SK-N-SH (cell line): Measurements from ENCODE around the gene PLA2G2D. TPM values are rescaled to one million over a fixed set of nuclear protein-coding genes. Genes with fewer than 3 reads are reported as not detected.

Source experiments
- CTCF ChIA-PET: fragments of 300-600, 350-600 bp; formaldehyde crosslinking; extraction: SDS; loops from one replicate; lab custom pipeline; 2021; lab: Yijun Ruan, JAX
- POLR2A ChIA-PET: fragments of 350-600 bp; sonication (Branson Sonifier 250); formaldehyde crosslinking; extraction: SDS; loops from one replicate; lab custom pipeline; 2020; ENCODE audit warnings: antibody characterized with exemption, inconsistent platforms; lab: Yijun Ruan, JAX
- DNase-seq: peaks from one replicate; pipeline ENCODE4 v3.0.0; 2012
- H2AFZ ChIP-seq: fragments of 200-600 bp; sonication (generic); 2 replicates; pipeline ENCODE4 v1.8.1; 2016; ENCODE audit warnings: antibody characterized with exemption, mild to moderate bottlenecking, low read depth
- H3F3A ChIP-seq: fragments of 200-600 bp; sonication (generic); replicated peaks from 2 replicates; pipeline ENCODE3; 2016; ENCODE audit warnings: antibody characterized with exemption, mild to moderate bottlenecking; ENCODE audit not compliant: insufficient read depth
- H3K27ac ChIP-seq, 2 experiments: fragments of 200-500 bp in 1 of 2; fragments of 200-600 bp in 1 of 2; sonication (Bioruptor generic) in 1 of 2; sonication (generic), shearing (Covaris generic) in 1 of 2; 2 replicates each; pipeline versions ENCODE4 v1.5.1 to v1.6.1; 2014 to 2016; ENCODE audit warnings: low read depth in 2 of 2, inconsistent platforms in 1 of 2, low read length in 1 of 2, mild to moderate bottlenecking in 1 of 2, mixed read lengths in 1 of 2
- H3K27me3 ChIP-seq: fragments of 200-600 bp; sonication (generic), shearing (Covaris generic); 2 replicates; pipeline ENCODE4 v1.6.1; 2016; ENCODE audit warnings: mixed run types; ENCODE audit not compliant: insufficient read depth
- H3K36me3 ChIP-seq, 2 experiments: fragments of 200-500 bp in 1 of 2; fragments of 200-600 bp in 1 of 2; sonication (Bioruptor generic) in 1 of 2; sonication (generic) in 1 of 2; replicated peaks in 1 of 2; 2 replicates each; pipeline versions ENCODE3 to v1.5.1; 2014 to 2016; ENCODE audit warnings: low read length in 1 of 2, mild to moderate bottlenecking in 1 of 2; ENCODE audit not compliant: insufficient read depth in 2 of 2, control insufficient read depth in 1 of 2
- H3K4me1 ChIP-seq, 2 experiments: fragments of 200-500 bp in 1 of 2; fragments of 200-600 bp in 1 of 2; sonication (Bioruptor generic) in 1 of 2; sonication (generic), shearing (Covaris generic) in 1 of 2; 2 replicates each; pipeline versions ENCODE4 v1.5.1 to v1.6.1; 2014 to 2016; ENCODE audit warnings: low read depth in 1 of 2, low read length in 1 of 2, mixed run types in 1 of 2; ENCODE audit not compliant: insufficient read depth in 2 of 2, control insufficient read depth in 1 of 2
- H3K4me2 ChIP-seq: fragments of 200-600 bp; sonication (generic), shearing (Covaris generic); 2 replicates; pipeline ENCODE4 v1.6.1; 2017; ENCODE audit warnings: mixed run types
- H3K4me3 ChIP-seq, 2 experiments: fragments of 200-500 bp in 1 of 2; fragments of 200-600 bp in 1 of 2; sonication (Bioruptor generic) in 1 of 2; sonication (generic), shearing (Covaris generic) in 1 of 2; 2 replicates each; pipeline versions ENCODE4 v1.5.1 to v1.8.1; 2014 to 2016; ENCODE audit warnings: low read depth in 2 of 2, inconsistent platforms in 1 of 2, low read length in 1 of 2, mild to moderate bottlenecking in 1 of 2, mixed read lengths in 1 of 2, moderate library complexity in 1 of 2
- H3K79me2 ChIP-seq: fragments of 200-600 bp; sonication (generic); 2 replicates; pipeline ENCODE4 v1.8.1; 2017; ENCODE audit warnings: mild to moderate bottlenecking; ENCODE audit not compliant: insufficient read depth
- H3K9ac ChIP-seq: fragments of 200-600 bp; sonication (generic); 2 replicates; pipeline ENCODE4 v1.6.1; 2017; ENCODE audit warnings: mixed run types
- H3K9me2 ChIP-seq: fragments of 200-600 bp; sonication (generic); 2 replicates; pipeline ENCODE4 v1.6.1; 2017; ENCODE audit warnings: mixed run types
- H3K9me3 ChIP-seq: fragments of 200-600 bp; sonication (generic); 2 replicates; pipeline ENCODE4 v1.6.1; 2017; ENCODE audit warnings: mixed run types, mild to moderate bottlenecking, moderate library complexity
- H4K20me1 ChIP-seq: fragments of 200-600 bp; sonication (generic); 2 replicates; pipeline ENCODE4 v1.6.1; 2017; ENCODE audit warnings: mild to moderate bottlenecking, mixed run types; ENCODE audit not compliant: insufficient read depth
- CTCF ChIP-seq: fragments of 200-600 bp; sonication (generic); IDR thresholded peaks from 2 replicates; pipeline ENCODE4 v1.6.1; 2017; ENCODE audit warnings: antibody characterized with exemption, mild to moderate bottlenecking, moderate library complexity
- FOSL2 ChIP-seq: IDR thresholded peaks from 2 replicates; pipeline ENCODE4 v1.4.0; 2012; ENCODE audit warnings: low read depth, mild to moderate bottlenecking, moderate library complexity, borderline replicate concordance
- FOXM1 ChIP-seq: IDR thresholded peaks from 2 replicates; pipeline ENCODE4 v1.4.0; 2012; ENCODE audit warnings: low read depth, mild to moderate bottlenecking
- JUND ChIP-seq: IDR thresholded peaks from 2 replicates; pipeline ENCODE4 v1.4.0; 2012
- MAX ChIP-seq: IDR thresholded peaks from 2 replicates; pipeline ENCODE4 v1.4.0; 2012; ENCODE audit warnings: low read depth
- MEF2A ChIP-seq: IDR thresholded peaks from 2 replicates; pipeline ENCODE4 v1.4.0; 2012; ENCODE audit warnings: low read depth, borderline replicate concordance
- NRF1 ChIP-seq: IDR thresholded peaks from 2 replicates; pipeline ENCODE4 v1.6.1; 2012; ENCODE audit warnings: low read depth, mild to moderate bottlenecking, low read length
- RAD21 ChIP-seq: IDR thresholded peaks from 2 replicates; pipeline ENCODE4 v1.6.1; 2012; ENCODE audit warnings: mild to moderate bottlenecking, low read length
- RCOR1 ChIP-seq: fragments of 150-350 bp; IDR thresholded peaks from 2 replicates; pipeline ENCODE4 v1.6.1; 2017; ENCODE audit warnings: antibody characterized with exemption, low read length
- SMC3 ChIP-seq: IDR thresholded peaks from 2 replicates; pipeline ENCODE4 v1.6.1; 2012; ENCODE audit warnings: low read depth, low read length, improper control_type of control experiment
- YY1 ChIP-seq: IDR thresholded peaks from 2 replicates; pipeline ENCODE4 v1.4.0; 2012; ENCODE audit warnings: low read depth, mild to moderate bottlenecking
- WGBS: methylation state at CpG from one replicate; pipeline ENCODE4 v1.1.6; 2017; ENCODE audit warnings: low lambda C conversion rate; 5-methylcytosine and 5-hydroxymethylcytosine counted together
- polyA plus RNA-seq, 3 experiments: library from polyadenylated mRNA; depleted of rRNA; stranded (reverse); fragments of >200 nt; gene quantifications; 2 replicates each; pipeline ENCODE4 v1.2.3, GENCODE V29; 2012

The PLA2G2D gene
- polyA plus RNA-seq, 1 of the 3 experiments (the other 2 are of a cell fraction): not detected

GRCh38 chr1:20095564-20096434 lies 23.5 kb downstream of the PLA2G2D start:
- Histone ChIP-seq H3K27ac (no peak overlapping the region), H3K79me2 (no peaks in the 10 kb centered on the region), H3K36me3 (no peaks in the 10 kb centered on the region), H2AFZ (no peak overlapping the region), H3K9ac (no peak overlapping the region), H3K4me3 (no peak overlapping the region), H3K9me3 (no peaks in the 10 kb centered on the region), H3K9me2 (no peaks in the 10 kb centered on the region), H3K4me1 (no peaks in the 10 kb centered on the region), H3K27me3 (peaks cover 35% of the 10 kb centered on the region; the same call in 1 of the 2 replicates), H3F3A (no peaks in the 10 kb centered on the region), H4K20me1 (no peaks in the 10 kb centered on the region), H3K4me2 (no peak overlapping the region)
- TF ChIP-seq FOXM1 (no peak), RCOR1 (no peak), CTCF (no peak), YY1 (no peak), JUND (no peak)
- no peak for DNase-seq
- 0% methylated on average over 5 of the region's 5 CpGs for WGBS
- CTCF ChIA-PET: interaction anchor here (0.6 to 1.5 kb wide), 3 partner anchors 56 to 489 kb away, joined by 3 to 7 read pairs (median 4); no protein-coding TSS in a partner anchor
- POLR2A ChIA-PET: no interaction called here

- H3K36me3 ChIP-seq: no peaks in the 10 kb centered on the region
- no peaks in the 10 kb centered on the region for H3F3A ChIP-seq
- no peak overlapping the region for H2AFZ ChIP-seq
- H3K9ac ChIP-seq: no peak overlapping the region
- H3K27ac ChIP-seq: no peak overlapping the region
- H3K4me3 ChIP-seq: no peak overlapping the region
- no peaks in the 10 kb centered on the region for H3K79me2 ChIP-seq
- POLR2A ChIA-PET: no interaction called here
- no peak for DNase-seq
- H3K4me1 ChIP-seq: no peaks in the 10 kb centered on the region
- no peaks in the 10 kb centered on the region for H4K20me1 ChIP-seq
- no peak overlapping the region for H3K4me2 ChIP-seq
- WGBS: 23% methylated on average over 5 of the region's 5 CpGs
- TF ChIP-seq RAD21 (no peak), SMC3 (no peak), MAX (no peak), MEF2A (no peak), FOSL2 (no peak), JUND (no peak), NRF1 (no peak)
- CTCF ChIA-PET: interaction anchor here (0.9 to 1.5 kb wide), 3 partner anchors 58 to 400 kb away, joined by 3 to 7 read pairs (median 3); no protein-coding TSS in a partner anchor
- peaks cover 27% of the 10 kb centered on the region; the same call in 1 of the 2 replicates for H3K27me3 ChIP-seq
- H3K9me3 ChIP-seq: no peaks in the 10 kb centered on the region
- no peaks in the 10 kb centered on the region for H3K9me2 ChIP-seq
These were observed 25.4 kb downstream of the PLA2G2D start for GRCh38 chr1:20093940-20094391.
